Transverse colon (tissue), 4 donors: ENCODE results near the gene ESYT3. TPM values are rescaled to one million over a fixed set of nuclear protein-coding genes. Genes with fewer than 3 reads are reported as not detected.
"Not testable (repeated sequence)": the region's sequence is repeated elsewhere in the genome, so short reads cannot be mapped to it uniquely, and the experiment has no call there.

ENCODE experiments used
- DNase-seq: peaks from one replicate; pipeline ENCODE4 v3.0.0-alpha.2; 2019
- H3K27ac ChIP-seq, 4 donors: fragments of 200-600 bp; sonication (generic); 2 replicates each; pipeline ENCODE4 v1.5.1; 2016 to 2018; ENCODE audit warnings: inconsistent platforms in 4 of 4
- H3K27me3 ChIP-seq: fragments of 200-600 bp; sonication (generic); 2 replicates; pipeline ENCODE4 v1.5.1; 2017; ENCODE audit warnings: inconsistent platforms
- H3K36me3 ChIP-seq, 4 donors: fragments of 200-600 bp; sonication (generic); 2 replicates each; pipeline ENCODE4 v1.5.1; 2017 to 2019; ENCODE audit warnings: inconsistent platforms in 4 of 4
- H3K4me1 ChIP-seq, 4 donors: fragments of 200-600 bp; sonication (generic); 2 replicates each; pipeline ENCODE4 v1.5.1; 2017 to 2020; ENCODE audit warnings: inconsistent platforms in 4 of 4
- H3K4me3 ChIP-seq, 4 donors: fragments of 200-600 bp; sonication (generic); 1 replicate in 1 of 4; 2 replicates in 3 of 4; pipeline versions ENCODE4 v1.5.1 to v1.6.1; 2017 to 2019; ENCODE audit warnings: inconsistent platforms in 4 of 4
- H3K9me3 ChIP-seq, 2 donors: fragments of 200-600 bp; sonication (generic); 2 replicates each; pipeline ENCODE4 v1.5.1; 2017 to 2019; ENCODE audit warnings: inconsistent platforms in 2 of 2
- CTCF ChIP-seq, 5 experiments: fragments of 200-600 bp in 3 of 5; fragments of 450-650 bp in 2 of 5; sonication (generic) in 3 of 5; IDR thresholded peaks; 1 replicate in 2 of 5; 2 replicates in 3 of 5; pipeline ENCODE4 v1.5.1; 2016 to 2017; ENCODE audit warnings: antibody characterized with exemption in 5 of 5, inconsistent platforms in 3 of 5, mild to moderate bottlenecking in 2 of 5, moderate library complexity in 1 of 5
- EP300 ChIP-seq: sonication (generic); formaldehyde crosslinking; IDR thresholded peaks from one replicate; pipeline ENCODE4 v1.6.1; 2017; ENCODE audit warnings: antibody characterized with exemption, low read depth
- POLR2A ChIP-seq: fragments of 450-650 bp; IDR thresholded peaks from one replicate; pipeline ENCODE4 v1.6.1; 2016; ENCODE audit warnings: antibody characterized with exemption, mild to moderate bottlenecking, moderate library complexity
- POLR2AphosphoS5 ChIP-seq, 3 donors: sonication (generic); formaldehyde crosslinking; IDR thresholded peaks; one replicate each; pipeline ENCODE4 v1.6.1; 2016; ENCODE audit warnings: antibody characterized with exemption in 3 of 3
- WGBS, 2 donors: methylation state at CpG; one replicate each; pipeline ENCODE4 v1.1.5; 2018; ENCODE audit warnings: low coverage in 1 of 2; 5-methylcytosine and 5-hydroxymethylcytosine counted together
- in situ Hi-C, 4 donors: fragments of 200-750 bp; cut with MboI; loops; one replicate each; pipeline versions ENCODE4 v1.15.0 to v1.15.1; 2017; ENCODE audit warnings: low sequenced_read_pairs in 3 of 4, low pct_ligation_motif_present in 1 of 4, low pct_unique_long_range_greater_than_20kb in 1 of 4
- intact Hi-C: fragments of 100-400 bp; cut with DNase I; formaldehyde crosslinking; loops from one replicate; pipeline ENCODE4 v1.15.1; 2023; ENCODE audit warnings: low total_unique reads
- total RNA-seq, 4 donors: library from RNA; depleted of rRNA; stranded (reverse); fragments of >200 nt; gene quantifications; one replicate each; pipeline ENCODE4 v1.1.0, GENCODE V29; 2016

Gene ESYT3
- total RNA-seq, 4 donors from 2014 or later = 0.60 to 6.0 (median 2.8) TPM

- in situ Hi-C loops = no loop called here
- Histone ChIP-seq H3K27ac (no peak overlapping the region), H3K9me3 (no peaks in the 10 kb centered on the region), H3K4me3 (no peak overlapping the region), H3K4me1 (no peaks in the 10 kb centered on the region), H3K36me3 (no peaks in the 10 kb centered on the region), H3K27me3 (no peaks in the 10 kb centered on the region)
- intact Hi-C loops = no loop called here
- WGBS, 2 donors = 40 to 93% methylated on average over 1 to 43 of the region's 43 CpGs
- TF ChIP-seq POLR2A (no peak), POLR2AphosphoS5 (IDR thresholded peaks at IDR 0.05) (no peak), EP300 (no peak)
- no peak for DNase-seq
These were observed 17.3 kb downstream of the ESYT3 start for GRCh38 chr3:138451595-138452162.

DNA sequence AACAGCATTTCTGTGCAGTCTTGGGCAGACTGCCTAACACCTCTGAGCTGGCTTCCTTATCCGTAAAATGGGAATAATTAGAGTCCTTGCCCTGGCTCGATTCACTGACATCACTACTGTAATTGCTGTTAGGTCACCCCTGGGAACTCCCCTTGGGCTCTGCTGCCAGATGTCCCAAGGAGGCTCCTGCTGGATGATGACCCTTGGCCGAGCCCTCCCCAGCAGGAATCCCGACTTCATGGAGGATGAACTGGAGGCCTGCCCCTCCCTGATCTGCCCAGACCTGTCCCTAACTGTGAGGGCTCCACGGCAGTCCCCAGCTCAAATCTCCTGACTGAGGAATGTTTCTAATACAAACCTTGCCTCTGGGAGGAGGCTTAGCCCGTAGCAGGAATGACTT, 18.0 kb downstream of the ESYT3 start:
- Histone ChIP-seq H3K27me3 (no peaks in the 10 kb centered on the region), H3K4me1 (no peaks in the 10 kb centered on the region), H3K27ac (no peak overlapping the region), H3K4me3 (no peak overlapping the region), H3K36me3 (no peaks in the 10 kb centered on the region), H3K9me3 (no peaks in the 10 kb centered on the region)
- intact Hi-C loops (no loop called here), in situ Hi-C loops (no loop called here)
- DNase-seq = no peak
- no peak for TF ChIP-seq CTCF (IDR thresholded peaks at IDR 0.05)
- no peak for TF ChIP-seq EP300
- no peak for TF ChIP-seq POLR2AphosphoS5 (IDR thresholded peaks at IDR 0.05)
- no peak for TF ChIP-seq POLR2A
- WGBS, 2 donors = 60 to 72% methylated on average over 1 to 5 of the region's 6 CpGs

GRCh38 chr3:138453940-138454339, 19.5 kb downstream of the ESYT3 start:
- H3K9me3 ChIP-seq, H3K27ac ChIP-seq, H3K27me3 ChIP-seq, H3K4me1 ChIP-seq, in situ Hi-C loops, H3K4me3 ChIP-seq, H3K36me3 ChIP-seq, DNase-seq: not testable (repeated sequence)
- 83 to 84% methylated on average over 1 to 8 of the region's 8 CpGs for WGBS, 2 donors
- intact Hi-C loops = loop anchor here (2.0 kb wide), 1 partner anchor 29 kb away; no protein-coding TSS in a partner anchor

GRCh38 chr3:138455801-138456716, 21.6 kb downstream of the ESYT3 start:
- Histone ChIP-seq H3K9me3 (no peaks in the 10 kb centered on the region), H3K27ac (no peak overlapping the region), H3K27me3 (no peaks in the 10 kb centered on the region), H3K4me3 (no peak overlapping the region), H3K36me3 (no peaks in the 10 kb centered on the region), H3K4me1 (no peaks in the 10 kb centered on the region)
- WGBS, 2 donors = 82% methylated on average over 12 of the region's 13 CpGs; no CpG with 5 or more reads in 1 of the 2 donors
- TF ChIP-seq POLR2AphosphoS5 (IDR thresholded peaks at IDR 0.05) (no peak), CTCF (IDR thresholded peaks at IDR 0.05) (no peak), POLR2A (no peak), EP300 (no peak)
- intact Hi-C loops (loop anchor here (2.0 kb wide), 1 partner anchor 27 kb away; no protein-coding TSS in a partner anchor), in situ Hi-C loops (no loop called here)
- DNase-seq = no peak
